Activated T-cell treated with anti-CD3 and anti-CD28 coated beads, Interleukin-2, amount 50 U/mL, for 4 hours (primary cell): ENCODE results near the gene CPXM1. TPM values are rescaled to one million over a fixed set of nuclear protein-coding genes. Genes with fewer than 3 reads are reported as not detected.

Experiments used
- ATAC-seq, 2 donors: fragments of 200-7000 bp; cut with Tn5 transposase; one replicate each; pipeline ENCODE4 v1.10.0; 2021
- DNase-seq: peaks from one replicate; pipeline ENCODE4 v3.0.0-alpha.2; 2020
- H3K27me3 Mint-ChIP-seq: one replicate; pipeline ENCODE4 v1.8.0; 2021; ENCODE audit warnings: low read depth, mixed read lengths
- H3K36me3 Mint-ChIP-seq: one replicate; pipeline ENCODE4 v1.8.0; 2022; ENCODE audit warnings: mixed read lengths; ENCODE audit not compliant: insufficient read depth
- H3K4me1 Mint-ChIP-seq: one replicate; pipeline ENCODE4 v1.8.0; 2021; ENCODE audit warnings: low read depth, mixed read lengths
- H3K4me3 Mint-ChIP-seq: one replicate; pipeline ENCODE4 v1.8.0; 2021; ENCODE audit warnings: mild to moderate bottlenecking, moderate library complexity, mixed read lengths
- H3K9me3 Mint-ChIP-seq: one replicate; pipeline ENCODE4 v1.8.0; 2021; ENCODE audit warnings: mixed read lengths
- total RNA-seq, 3 donors: library from RNA; stranded (reverse); gene quantifications; one replicate each; pipeline ENCODE4 v1.2.1, GENCODE V29; 2021

Gene CPXM1
- total RNA-seq, 3 donors from 2014 or later: 0.95 to 3.8 (median 0.98) TPM

GRCh38 chr20:2746636-2747265 is 53.7 kb downstream of the CPXM1 start:
- H3K9me3 Mint-ChIP-seq: no peaks in the 10 kb centered on the region
- no peak for ATAC-seq
- no peak overlapping the region for H3K4me3 Mint-ChIP-seq
- peaks cover 34% of the 10 kb centered on the region for H3K4me1 Mint-ChIP-seq
- peaks cover 8% of the 10 kb centered on the region for H3K27me3 Mint-ChIP-seq
- H3K36me3 Mint-ChIP-seq: no peaks in the 10 kb centered on the region
- DNase-seq: no peak

- Mint-ChIP-seq H3K36me3 (no peaks in the 10 kb centered on the region), H3K4me3 (no peak overlapping the region), H3K9me3 (no peaks in the 10 kb centered on the region), H3K27me3 (peaks cover 8% of the 10 kb centered on the region), H3K4me1 (peaks cover 39% of the 10 kb centered on the region)
- ATAC-seq (no peak), DNase-seq (no peak)
These were observed 54.3 kb downstream of the CPXM1 start for GRCh38 chr20:2745936-2746635.

GRCh38 chr20:2745060-2745910 is 55.1 kb downstream of the CPXM1 start:
- Mint-ChIP-seq H3K4me1 (peaks cover 39% of the 10 kb centered on the region), H3K9me3 (no peaks in the 10 kb centered on the region), H3K36me3 (no peaks in the 10 kb centered on the region), H3K27me3 (peaks cover 3% of the 10 kb centered on the region), H3K4me3 (no peak overlapping the region)
- no peak for DNase-seq
- ATAC-seq: no peak

Other genes with a start within 250 kb of the CPXM1 start
- 1,000 to 10,000 TPM; 1,094 to 1,238 (median 1,145) TPM for gene NOP56, start 148.0 kb downstream of the CPXM1 start, total RNA-seq
- 100 to 1,000 TPM; 150 to 160 (median 158) TPM for gene IDH3B, start 136.4 kb downstream of the CPXM1 start, total RNA-seq
- gene EBF4, start 107.8 kb downstream of the CPXM1 start, total RNA-seq: 1 to 10 TPM in 1 of 3 donors, under 1 TPM in 2; 0.33 to 1.1 (median 0.76) TPM
- gene C20orf141, start 14.4 kb upstream of the CPXM1 start, total RNA-seq: not detected
- gene TMEM239, start 15.7 kb upstream of the CPXM1 start, total RNA-seq: not detected
- 10 to 100 TPM; 12.1 to 16.8 (median 12.9) TPM for gene PCED1A, start 40.0 kb upstream of the CPXM1 start, total RNA-seq
- gene VPS16, start 40.1 kb upstream of the CPXM1 start, total RNA-seq: 10 to 100 TPM; 39.9 to 42.4 (median 41.6) TPM
- gene PTPRA, start 72.9 kb upstream of the CPXM1 start, total RNA-seq: 10 to 100 TPM; 28.2 to 34.5 (median 32.3) TPM
- gene GNRH2, start 243.0 kb upstream of the CPXM1 start, total RNA-seq: 1 to 10 TPM in 1 of 3 donors, under 1 TPM in 2; 0.46 to 3.0 (median 0.90) TPM
- gene MRPS26, start 245.4 kb upstream of the CPXM1 start, total RNA-seq: 100 to 1,000 TPM; 117 to 148 (median 124) TPM